Body of pancreas (tissue), 4 donors: ENCODE results near the gene SYNJ1. TPM values are rescaled to one million over a fixed set of nuclear protein-coding genes. Genes with fewer than 3 reads are reported as not detected.
"Not testable (repeated sequence)": the region's sequence is repeated elsewhere in the genome, so short reads cannot be mapped to it uniquely, and the experiment has no call there.

Source experiments
- ATAC-seq: fragments of 150-250 bp; one replicate; pipeline ENCODE4 v1.9.1; 2016
- DNase-seq, 4 donors: peaks; one replicate each; pipeline ENCODE4 v3.0.0-alpha.2; 2019
- H3K27ac ChIP-seq, 4 donors: fragments of 200-600 bp; sonication (generic); 1 replicate in 3 of 4; 2 replicates in 1 of 4; pipeline versions ENCODE4 v1.5.1 to v1.6.1; 2016 to 2019; ENCODE audit warnings: mild to moderate bottlenecking in 1 of 4, mixed read lengths in 1 of 4, moderate library complexity in 1 of 4
- H3K27me3 ChIP-seq, 2 donors: fragments of 200-600 bp; sonication (generic); one replicate each; pipeline ENCODE4 v1.6.0; 2016; ENCODE audit warnings: mild to moderate bottlenecking in 1 of 2
- H3K36me3 ChIP-seq, 2 donors: fragments of 200-600 bp; sonication (generic); replicated peaks in 1 of 2; 2 replicates each; pipeline ENCODE4 v1.5.1; 2016; ENCODE audit warnings: low read depth in 2 of 2; ENCODE audit not compliant: insufficient read depth in 1 of 2
- H3K4me1 ChIP-seq: fragments of 200-600 bp; sonication (generic); one replicate; pipeline ENCODE4 v1.6.0; 2016
- H3K4me3 ChIP-seq, 2 donors: fragments of 200-600 bp; sonication (generic); 1 replicate in 1 of 2; 2 replicates in 1 of 2; pipeline ENCODE4 v1.5.1; 2016 to 2019
- H3K9me3 ChIP-seq, 3 donors: fragments of 200-600 bp; sonication (generic); 1 replicate in 2 of 3; 2 replicates in 1 of 3; pipeline ENCODE4 v1.5.1; 2016
- CTCF ChIP-seq, 7 experiments: fragments of 450-650 bp in 4 of 7; fragments of 200-600 bp in 3 of 7; sonication (generic) in 3 of 7; IDR thresholded peaks; one replicate each; pipeline ENCODE4 v1.5.1; 2016 to 2019; ENCODE audit warnings: antibody characterized with exemption in 7 of 7
- POLR2A ChIP-seq, 3 donors: fragments of 450-650 bp; IDR thresholded peaks; one replicate each; pipeline ENCODE4 v1.6.1; 2016; ENCODE audit warnings: antibody characterized with exemption in 3 of 3, mild to moderate bottlenecking in 2 of 3
- WGBS, 2 donors: methylation state at CpG; one replicate each; pipeline ENCODE4 v1.1.5; 2017; 5-methylcytosine and 5-hydroxymethylcytosine counted together
- intact Hi-C: fragments of 100-400 bp; cut with DNase I; formaldehyde crosslinking; loops from one replicate; pipeline ENCODE4 v1.15.1; 2023
- total RNA-seq, 2 donors: library from RNA; depleted of rRNA; stranded (reverse); fragments of >200 nt; gene quantifications; one replicate each; pipeline ENCODE4 v1.1.0, GENCODE V29; 2016

Gene SYNJ1
- total RNA-seq, 2 donors from 2014 or later: 4.6 to 4.7 TPM

- ATAC-seq: no peak
Measured at GRCh38 chr21:32749662-32750061, 21.8 kb upstream of the SYNJ1 start.

GRCh38 chr21:32748529-32748928 lies 20.7 kb upstream of the SYNJ1 start:
- Histone ChIP-seq H3K9me3 (no peaks in the 10 kb centered on the region), H3K4me1 (no peaks in the 10 kb centered on the region), H3K36me3 (peaks cover 0 to 19% of the 10 kb centered on the region in 2 donors), H3K4me3 (no peak overlapping the region), H3K27me3 (no peaks in the 10 kb centered on the region), H3K27ac (no peak overlapping the region)
- 75 to 79% methylated on average over 5 of the region's 5 CpGs for WGBS, 2 donors
- ATAC-seq (no peak), DNase-seq (no peak)
- TF ChIP-seq CTCF (IDR thresholded peaks at IDR 0.05): no peak
- no peak for TF ChIP-seq POLR2A (IDR thresholded peaks at IDR 0.05)
- intact Hi-C loops: no loop called here

More at GRCh38 chr21:32749662-32750061, 21.8 kb upstream of the SYNJ1 start:
- H3K9me3 ChIP-seq: no peaks in the 10 kb centered on the region
- no peak for DNase-seq
- intact Hi-C loops: no loop called here
- no peaks in the 10 kb centered on the region for H3K4me1 ChIP-seq
- H3K4me3 ChIP-seq: no peak overlapping the region
- no peak overlapping the region for H3K27ac ChIP-seq
- TF ChIP-seq POLR2A (IDR thresholded peaks at IDR 0.05) (no peak), CTCF (IDR thresholded peaks at IDR 0.05) (no peak)
- H3K36me3 ChIP-seq: peaks cover 6 to 19% of the 10 kb centered on the region in 2 donors
- H3K27me3 ChIP-seq: no peaks in the 10 kb centered on the region

GRCh38 chr21:32747396-32747795 lies 19.6 kb upstream of the SYNJ1 start:
- H3K4me3 ChIP-seq: no peak overlapping the region
- WGBS, 2 donors: 55 to 68% methylated on average over 1 of the region's 1 CpG
- DNase-seq: no peak
- intact Hi-C loops: no loop called here
- TF ChIP-seq CTCF (IDR thresholded peaks at IDR 0.05): no peak
- TF ChIP-seq POLR2A (IDR thresholded peaks at IDR 0.05): no peak
- H3K36me3 ChIP-seq: peaks cover 1 to 25% of the 10 kb centered on the region in 2 donors
- ATAC-seq: no peak
- H3K9me3 ChIP-seq: no peaks in the 10 kb centered on the region
- no peaks in the 10 kb centered on the region for H3K27me3 ChIP-seq
- H3K27ac ChIP-seq: no peak overlapping the region
- no peaks in the 10 kb centered on the region for H3K4me1 ChIP-seq

GRCh38 chr21:32746711-32747110 lies 18.9 kb upstream of the SYNJ1 start:
- H3K27me3 ChIP-seq, H3K9me3 ChIP-seq, intact Hi-C loops, DNase-seq, ATAC-seq, H3K4me3 ChIP-seq, H3K27ac ChIP-seq, H3K4me1 ChIP-seq: not testable (repeated sequence)
- peaks cover 4 to 29% of the 10 kb centered on the region in 2 donors for H3K36me3 ChIP-seq
- WGBS, 2 donors: 95 to 100% methylated on average over 3 of the region's 3 CpGs

- ATAC-seq: no peak
- H3K27me3 ChIP-seq: no peaks in the 10 kb centered on the region
- H3K4me3 ChIP-seq: no peak overlapping the region
- H3K27ac ChIP-seq: no peak overlapping the region
- WGBS, 2 donors: 77 to 79% methylated on average over 2 of the region's 2 CpGs
- TF ChIP-seq CTCF (IDR thresholded peaks at IDR 0.05) (no peak), POLR2A (IDR thresholded peaks at IDR 0.05) (no peak)
- no peaks in the 10 kb centered on the region for H3K4me1 ChIP-seq
- intact Hi-C loops: no loop called here
- no peaks in the 10 kb centered on the region for H3K9me3 ChIP-seq
- H3K36me3 ChIP-seq: peaks cover 4 to 19% of the 10 kb centered on the region in 2 donors
- DNase-seq: no peak
Measured at GRCh38 chr21:32742396-32742795, 14.6 kb upstream of the SYNJ1 start.
